Lung (tissue), 12 donors: Measurements from ENCODE around the gene PRICKLE2. TPM values are rescaled to one million over a fixed set of nuclear protein-coding genes. Genes with fewer than 3 reads are reported as not detected.
A peak's percentile ranks its signal among the peaks of the same experiment; 100 is the strongest.

Experiments used
- ATAC-seq: fragments of 200-7000 bp; cut with Tn5 transposase; one replicate; pipeline ENCODE4 v1.9.1; 2020; ENCODE audit warnings: moderate number of reproducible peaks; ENCODE audit not compliant: insufficient read depth, low FRiP score
- DNase-seq, 3 donors: peaks; one replicate each; pipeline ENCODE4 v3.0.0-alpha.2; 2013 to 2017
- H3K27ac ChIP-seq, 2 donors: one replicate each; pipeline ENCODE4 v1.5.1; 2013; ENCODE audit warnings: mild to moderate bottlenecking in 2 of 2, moderate library complexity in 2 of 2, control low read depth in 1 of 2, inconsistent platforms in 1 of 2, low read depth in 1 of 2, low read length in 1 of 2
- H3K27me3 ChIP-seq, 3 donors: one replicate each; pipeline ENCODE4 v1.5.1; 2013; ENCODE audit warnings: low read length in 2 of 3; ENCODE audit not compliant: control insufficient read depth in 3 of 3, insufficient read depth in 3 of 3
- H3K36me3 ChIP-seq, 4 donors: one replicate each; pipeline ENCODE4 v1.5.1; 2013; ENCODE audit warnings: low read length in 4 of 4, mild to moderate bottlenecking in 1 of 4, moderate library complexity in 1 of 4; ENCODE audit not compliant: control insufficient read depth in 4 of 4, insufficient read depth in 4 of 4
- H3K4me1 ChIP-seq, 5 donors: one replicate each; pipeline ENCODE4 v1.5.1; 2013; ENCODE audit warnings: low read length in 5 of 5, mild to moderate bottlenecking in 2 of 5, moderate library complexity in 1 of 5; ENCODE audit not compliant: control insufficient read depth in 5 of 5, insufficient read depth in 5 of 5
- H3K4me3 ChIP-seq: one replicate; pipeline ENCODE4 v1.5.1; 2013; ENCODE audit warnings: mild to moderate bottlenecking, control low read depth, moderate library complexity
- H3K9ac ChIP-seq, 2 donors: one replicate each; pipeline ENCODE4 v1.5.1; 2013; ENCODE audit warnings: low read length in 2 of 2, control low read depth in 1 of 2; ENCODE audit not compliant: insufficient read depth in 1 of 2
- H3K9me3 ChIP-seq, 4 donors: one replicate each; pipeline ENCODE4 v1.5.1; 2013; ENCODE audit warnings: low read length in 3 of 4, mild to moderate bottlenecking in 1 of 4, moderate library complexity in 1 of 4; ENCODE audit not compliant: control insufficient read depth in 4 of 4, insufficient read depth in 3 of 4
- CTCF ChIP-seq: IDR thresholded peaks from 2 replicates; pipeline ENCODE4 v1.5.1; 2012; ENCODE audit warnings: mild to moderate bottlenecking; ENCODE audit errors: control extremely low read depth, extremely low read depth
- WGBS, 2 donors: extraction: QIAGEN DNeasy Blood & Tissue Kit; methylation state at CpG; one replicate each; pipeline ENCODE4 v1.1.7; 2013; 5-methylcytosine and 5-hydroxymethylcytosine counted together
- polyA plus RNA-seq, 2 donors: library from polyadenylated mRNA; stranded (reverse); fragments of 200-250 nt; gene quantifications; one replicate each; pipeline ENCODE4 v1.2.1, GENCODE V29; 2013
- total RNA-seq, 2 donors: library from RNA; depleted of rRNA in 1 of 2; stranded (reverse); fragments of >200 nt in 1 of 2; gene quantifications; one replicate each; pipeline ENCODE4 v1.2.1, GENCODE V29; 2014 to 2021
- donor health status: control.
- donor health status: control.
- donor health status: Bipolar disorder and iron deficiency.
- donor health status: healthy.
- donor health status: DM: yes; HTN: yes; CAD: no.

Gene PRICKLE2
- total and polyA plus RNA-seq, 4 donors: 4.0 to 88.0 (median 19.9) TPM

- no peak for TF ChIP-seq CTCF
- ATAC-seq (peak; percentile 42), DNase-seq (peak; percentile 58 to 87 (median 84))
- H3K9ac ChIP-seq: peak overlapping the region; percentile 35 to 96
- no peaks in the 10 kb centered on the region for H3K27me3 ChIP-seq
- WGBS, 2 donors: 29 to 30% methylated on average over 7 of the region's 7 CpGs
- no peak overlapping the region for H3K4me3 ChIP-seq
- H3K36me3 ChIP-seq: peaks cover 0 to 5% (median 0%) of the 10 kb centered on the region in 4 donors
- no peaks in the 10 kb centered on the region for H3K9me3 ChIP-seq
- H3K4me1 ChIP-seq: peaks cover 2 to 47% (median 24%) of the 10 kb centered on the region in 5 donors
- peak overlapping the region; percentile 75 to 76 for H3K27ac ChIP-seq
Observed at GRCh38 chr3:64266065-64266931, 41.0 kb upstream of the PRICKLE2 start.

- H3K4me1 ChIP-seq: peaks cover 6 to 54% (median 24%) of the 10 kb centered on the region in 5 donors
- peak overlapping the region; percentile 30 to 42 for H3K27ac ChIP-seq
- H3K27me3 ChIP-seq: no peaks in the 10 kb centered on the region
- H3K4me3 ChIP-seq: no peak overlapping the region
- H3K9ac ChIP-seq: peak overlapping the region; percentile 35 to 96
- WGBS, 2 donors: 28 to 30% methylated on average over 3 of the region's 3 CpGs
- H3K9me3 ChIP-seq: no peaks in the 10 kb centered on the region
- DNase-seq: peak in 2 of 3 donors; percentile 54 to 63
- ATAC-seq: no peak
- peaks cover 0 to 5% (median 0%) of the 10 kb centered on the region in 4 donors for H3K36me3 ChIP-seq
- TF ChIP-seq CTCF: no peak
Observed at GRCh38 chr3:64265646-64266045, 40.4 kb upstream of the PRICKLE2 start.

- DNase-seq (no peak), ATAC-seq (no peak)
- 63 to 76% methylated on average over 4 of the region's 4 CpGs for WGBS, 2 donors
- H3K27me3 ChIP-seq: no peaks in the 10 kb centered on the region
- H3K27ac ChIP-seq: no peak overlapping the region
- no peaks in the 10 kb centered on the region for H3K9me3 ChIP-seq
- H3K36me3 ChIP-seq: peaks cover 0 to 5% (median 0%) of the 10 kb centered on the region in 4 donors
- H3K9ac ChIP-seq: peak overlapping the region in 1 of 2 donors; percentile 96
- H3K4me3 ChIP-seq: no peak overlapping the region
- no peak for TF ChIP-seq CTCF
- H3K4me1 ChIP-seq: peaks cover 6 to 58% (median 24%) of the 10 kb centered on the region in 5 donors
Observed at GRCh38 chr3:64264501-64265109, 39.3 kb upstream of the PRICKLE2 start.
